ENCODE measurements around the gene KCNJ2.

- TF ChIP-seq CTCF (IDR thresholded peaks at IDR 0.05 in 2 of 3, conservative IDR thresholded peaks at IDR 0.05 in 1 of 3; ENCODE audit: borderline replicate concordance in 1 of 3, insufficient read depth in 1 of 3, low read depth in 2 of 3, low read length in 2 of 3) (no peak), YY1 (IDR thresholded peaks at IDR 0.05; ENCODE audit: extremely low read depth, insufficient replicate concordance, low read depth, low read length) (no peak), POLR2A (IDR thresholded peaks at IDR 0.05; ENCODE audit: borderline replicate concordance, extremely low read depth, insufficient read depth, insufficient read length) (no peak), ATF3 (IDR thresholded peaks at IDR 0.05) (no peak), CEBPB (IDR thresholded peaks at IDR 0.05; ENCODE audit: low read depth) (no peak), ZFX (IDR thresholded peaks at IDR 0.05) (no peak), MAX (IDR thresholded peaks at IDR 0.05) (no peak), EZH2 (IDR thresholded peaks at IDR 0.05) (no peak), EZH2phosphoT487 (IDR thresholded peaks at IDR 0.05; ENCODE audit: borderline replicate concordance) (no peak)
These were observed 621 bp downstream of the KCNJ2 start for GRCh38 chr17:70169709-70170597.

Data from HCT116 (cell line).